ENCODE results near the gene ALG1. TPM values are rescaled to one million over a fixed set of nuclear protein-coding genes. Genes with fewer than 3 reads are reported as not detected.
A peak's percentile ranks its signal among the peaks of the same experiment; 100 is the strongest.
"Not testable (repeated sequence)": the region's sequence is repeated elsewhere in the genome, so short reads cannot be mapped to it uniquely, and the experiment has no call there.

Gene ALG1
- total and polyA plus RNA-seq, 2 experiments from 2014 or later: 20.2 to 36.4 TPM

- H2AFZ ChIP-seq: no peak overlapping the region
- Mint-ChIP-seq H3K4me1 (peaks cover 2% of the 10 kb centered on the region; the same call in 1 of the 3 replicates), H3K4me3 (no peak overlapping the region), H3K9me3 (no peaks in the 10 kb centered on the region), H3K36me3 (ENCODE audit: low read depth) (no peaks in the 10 kb centered on the region), H3K27me3 (ENCODE audit: insufficient read depth, low read depth, poor library complexity) (peaks cover 6% of the 10 kb centered on the region), H3K27ac (no peak overlapping the region)
- DNase-seq (ENCODE audit: low spot score) (no peak), ATAC-seq (peak; percentile 28; the same call in 1 of the 3 replicates)
- H3K4me2 ChIP-seq: no peak overlapping the region
- H3K79me2 ChIP-seq (replicated peaks; ENCODE audit: insufficient read depth): no peaks in the 10 kb centered on the region
- no peak for TF ChIP-seq CREB1 (CRISPR knock-in tag; IDR thresholded peaks at IDR 0.05; ENCODE audit: low read depth)
- TF ChIP-seq EZH2 (IDR thresholded peaks at IDR 0.05; ENCODE audit: low read depth, unreplicated experiment): no peak
- H3K27ac ChIP-seq (ENCODE audit: low read depth): no peak overlapping the region
- H3K36me3 ChIP-seq (ENCODE audit: insufficient read depth): no peaks in the 10 kb centered on the region
- H3K4me3 ChIP-seq: no peak overlapping the region
- no peaks in the 10 kb centered on the region for H3K4me1 ChIP-seq (ENCODE audit: insufficient read depth)
- no peaks in the 10 kb centered on the region for H4K20me1 ChIP-seq (replicated peaks; ENCODE audit: insufficient read depth)
- H3K9me2 ChIP-seq (ENCODE audit: insufficient read depth): no peaks in the 10 kb centered on the region
- no peaks in the 10 kb centered on the region for H3F3A ChIP-seq (replicated peaks; ENCODE audit: low read depth)
- no peaks in the 10 kb centered on the region for H3K27me3 ChIP-seq (ENCODE audit: insufficient read depth)
Observed at GRCh38 chr16:5108505-5109158, 37.0 kb downstream of the ALG1 start.

- not testable (repeated sequence) for H3K27me3 Mint-ChIP-seq (ENCODE audit: insufficient read depth, low read depth, poor library complexity); ATAC-seq; H3K27ac Mint-ChIP-seq
Observed at GRCh38 chr16:5110933-5111332, 39.3 kb downstream of the ALG1 start.

DNA sequence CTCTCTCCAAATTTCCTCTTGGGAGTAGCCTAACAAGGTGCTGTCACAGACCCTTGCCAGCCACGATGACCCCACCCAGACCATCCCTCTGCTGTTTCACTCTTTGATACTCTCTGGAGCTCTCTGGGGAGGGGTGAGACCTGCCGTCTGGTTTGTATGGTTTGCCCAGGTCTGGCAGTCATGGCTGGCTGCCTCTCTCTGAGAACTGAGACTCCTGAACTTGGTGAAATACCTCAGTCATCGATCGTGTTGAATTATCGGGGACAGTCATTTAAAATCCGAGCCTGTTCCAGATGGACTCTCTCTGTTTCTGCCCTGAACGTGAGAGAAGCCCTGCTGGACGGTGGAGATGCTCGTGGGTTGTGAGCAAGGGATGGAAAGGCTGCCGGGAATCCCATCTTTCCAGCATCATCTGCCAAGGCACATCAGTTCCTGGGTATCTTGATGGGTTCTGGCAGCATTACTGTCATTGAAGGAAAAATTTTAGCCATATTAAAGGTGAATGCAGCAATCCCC, 45.2 kb downstream of the ALG1 start:
- H2AFZ ChIP-seq; H3K9me2 ChIP-seq (ENCODE audit: insufficient read depth); H3K36me3 ChIP-seq (ENCODE audit: insufficient read depth); H3K79me2 ChIP-seq (replicated peaks; ENCODE audit: insufficient read depth); H3K4me2 ChIP-seq; H3K27ac ChIP-seq (ENCODE audit: low read depth); H3K4me3 ChIP-seq; H3K27me3 Mint-ChIP-seq (ENCODE audit: insufficient read depth, low read depth, poor library complexity); H4K20me1 ChIP-seq (replicated peaks; ENCODE audit: insufficient read depth); ATAC-seq; H3K27ac Mint-ChIP-seq; H3K27me3 ChIP-seq (ENCODE audit: insufficient read depth); DNase-seq (ENCODE audit: low spot score); H3K36me3 Mint-ChIP-seq (ENCODE audit: low read depth); H3F3A ChIP-seq (replicated peaks; ENCODE audit: low read depth); H3K4me3 Mint-ChIP-seq; H3K9me3 Mint-ChIP-seq; H3K4me1 ChIP-seq (ENCODE audit: insufficient read depth): not testable (repeated sequence)
- peaks cover 11% of the 10 kb centered on the region for H3K4me1 Mint-ChIP-seq

More at GRCh38 chr16:5110933-5111332, 39.3 kb downstream of the ALG1 start:
- DNase-seq (ENCODE audit: low spot score); H3K27ac ChIP-seq (ENCODE audit: low read depth); H3K4me1 Mint-ChIP-seq; H3K4me3 ChIP-seq; H3K27me3 ChIP-seq (ENCODE audit: insufficient read depth); H3K79me2 ChIP-seq (replicated peaks; ENCODE audit: insufficient read depth); H3K36me3 Mint-ChIP-seq (ENCODE audit: low read depth); H3K4me2 ChIP-seq; H3K9me3 Mint-ChIP-seq; H3K9me2 ChIP-seq (ENCODE audit: insufficient read depth); H3K4me3 Mint-ChIP-seq; H3K36me3 ChIP-seq (ENCODE audit: insufficient read depth); H2AFZ ChIP-seq; H3K4me1 ChIP-seq (ENCODE audit: insufficient read depth); H4K20me1 ChIP-seq (replicated peaks; ENCODE audit: insufficient read depth); H3F3A ChIP-seq (replicated peaks; ENCODE audit: low read depth): not testable (repeated sequence)

DNA sequence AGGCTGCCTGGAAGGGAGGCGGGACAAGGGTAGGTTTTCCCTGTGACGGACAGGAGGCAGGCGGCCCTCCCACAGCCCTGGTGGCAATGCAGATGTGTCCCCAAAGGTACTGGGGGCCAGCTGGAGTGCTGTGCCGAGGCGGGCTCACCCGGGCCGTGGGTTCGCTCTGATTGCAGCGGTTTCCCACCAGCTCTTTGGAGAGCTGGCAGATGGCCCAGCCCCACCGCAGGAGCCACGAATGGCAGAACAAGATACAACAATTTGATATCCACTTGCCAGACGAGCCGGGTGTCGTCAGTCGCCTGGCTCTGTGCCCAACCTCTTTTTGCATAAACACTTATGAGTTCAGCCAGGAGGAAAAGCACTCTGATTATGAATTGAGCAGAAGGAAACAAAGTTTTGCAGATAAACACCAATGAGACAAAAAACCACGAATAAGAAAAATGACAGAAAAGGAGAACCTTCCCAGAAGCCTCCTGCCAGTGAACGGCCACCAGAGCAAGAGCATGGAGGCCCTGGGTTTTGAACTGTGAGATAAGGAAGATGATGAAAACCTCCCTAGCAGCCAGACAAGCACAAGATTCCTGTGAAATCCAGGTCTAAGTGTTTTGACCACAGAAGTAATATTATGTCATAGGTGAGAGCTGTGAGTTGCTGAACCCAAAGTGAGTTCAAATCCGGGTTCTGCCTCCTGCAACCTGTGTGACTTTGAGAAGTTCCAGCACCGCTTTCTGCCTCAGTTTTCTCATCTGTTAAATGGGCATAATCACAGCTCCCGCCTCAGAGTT, 45.9 kb downstream of the ALG1 start:
- not testable (repeated sequence) for ATAC-seq; H3K27me3 ChIP-seq (ENCODE audit: insufficient read depth); H3K36me3 ChIP-seq (ENCODE audit: insufficient read depth); H3K4me3 Mint-ChIP-seq; H3K27ac Mint-ChIP-seq; H2AFZ ChIP-seq; H3K36me3 Mint-ChIP-seq (ENCODE audit: low read depth); H3K27me3 Mint-ChIP-seq (ENCODE audit: insufficient read depth, low read depth, poor library complexity); H3K9me2 ChIP-seq (ENCODE audit: insufficient read depth); H3K27ac ChIP-seq (ENCODE audit: low read depth); H3K9me3 Mint-ChIP-seq; H3K79me2 ChIP-seq (replicated peaks; ENCODE audit: insufficient read depth); H3F3A ChIP-seq (replicated peaks; ENCODE audit: low read depth); H3K4me2 ChIP-seq; H3K4me1 ChIP-seq (ENCODE audit: insufficient read depth); H4K20me1 ChIP-seq (replicated peaks; ENCODE audit: insufficient read depth); DNase-seq (ENCODE audit: low spot score); H3K4me3 ChIP-seq
- H3K4me1 Mint-ChIP-seq: peaks cover 11% of the 10 kb centered on the region

- not testable (repeated sequence) for H3K4me3 ChIP-seq; H3K27ac ChIP-seq (ENCODE audit: low read depth); H3K36me3 ChIP-seq (ENCODE audit: insufficient read depth); ATAC-seq; H3K36me3 Mint-ChIP-seq (ENCODE audit: low read depth); H3K27me3 ChIP-seq (ENCODE audit: insufficient read depth); H3K4me3 Mint-ChIP-seq; H3K79me2 ChIP-seq (replicated peaks; ENCODE audit: insufficient read depth); H3K4me2 ChIP-seq; DNase-seq (ENCODE audit: low spot score); H3K27ac Mint-ChIP-seq; H2AFZ ChIP-seq; H3K9me3 Mint-ChIP-seq; H4K20me1 ChIP-seq (replicated peaks; ENCODE audit: insufficient read depth); H3F3A ChIP-seq (replicated peaks; ENCODE audit: low read depth); H3K9me2 ChIP-seq (ENCODE audit: insufficient read depth)
- peaks cover 19% of the 10 kb centered on the region for H3K4me1 ChIP-seq (ENCODE audit: insufficient read depth)
- Mint-ChIP-seq H3K4me1 (peaks cover 37% of the 10 kb centered on the region), H3K27me3 (ENCODE audit: insufficient read depth, low read depth, poor library complexity) (peaks cover 13% of the 10 kb centered on the region)
Observed at GRCh38 chr16:5131467-5132004, 59.9 kb downstream of the ALG1 start.

Data from GM23338 (cell line).